K562 (cell line): Measurements from ENCODE around the gene CCDC200.

Experiments
- ARNT ChIP-seq, 2 experiments: fragments of 450-650 bp; IDR thresholded peaks; 2 replicates each; pipeline ENCODE4 v1.6.1; 2016; ENCODE audit warnings: mild to moderate bottlenecking in 1 of 2
- HDAC2 ChIP-seq: fragments of 450-650 bp; IDR thresholded peaks from 2 replicates; pipeline ENCODE4 v1.6.1; 2016; ENCODE audit warnings: mild to moderate bottlenecking
- HEY1 ChIP-seq: fragments of 250-450 bp; sonication (Bioruptor Pico); IDR thresholded peaks from 2 replicates; pipeline ENCODE4 v1.5.0; 2020; ENCODE audit warnings: mild to moderate bottlenecking, moderate library complexity, borderline replicate concordance
- JUND ChIP-seq, 2 experiments: IDR thresholded peaks; 2 replicates in 1 of 2; 3 replicates in 1 of 2; pipeline ENCODE4 v1.6.1; 2011; ENCODE audit warnings: borderline replicate concordance in 2 of 2, low read depth in 2 of 2, low read length in 2 of 2, improper control_type of control experiment in 1 of 2, missing biosample characterization in 1 of 2, missing genetic modification characterization in 1 of 2, missing genetic modification reagents in 1 of 2
- NCOA1 ChIP-seq: fragments of 450-650 bp; IDR thresholded peaks from 2 replicates; pipeline ENCODE4 v1.6.1; 2016; ENCODE audit warnings: low read depth
- POLR2H ChIP-seq: IDR thresholded peaks from 2 replicates; pipeline ENCODE4 v1.6.1; 2016; ENCODE audit warnings: missing genetic modification characterization, low read depth, mild to moderate bottlenecking, control low read depth, missing compliant biosample characterization, moderate library complexity
- ZFX ChIP-seq: sonication (generic); formaldehyde crosslinking; IDR thresholded peaks from 2 replicates; pipeline ENCODE4 v1.8.0; 2022; ENCODE audit warnings: mild to moderate bottlenecking, missing genetic modification reagents, moderate library complexity
- ZNF282 ChIP-seq: sonication (generic); formaldehyde crosslinking; IDR thresholded peaks from 2 replicates; pipeline ENCODE4 v1.8.1; 2023; ENCODE audit warnings: missing genetic modification reagents
- TF ChIP-seq, protein P1 (sequence below), 3 experiments: IDR thresholded peaks in 2 of 3; conservative IDR thresholded peaks in 1 of 3; 2 replicates each; pipeline ENCODE4 v1.5.1; 2011 to 2012; ENCODE audit warnings: low read length in 3 of 3, mild to moderate bottlenecking in 3 of 3, control low read depth in 2 of 3, improper control_type of control experiment in 1 of 3, inconsistent platforms in 1 of 3, low read depth in 1 of 3, mixed read lengths in 1 of 3, moderate library complexity in 1 of 3; ENCODE audit not compliant: insufficient read depth in 2 of 3
- TF ChIP-seq, protein P2 (sequence below): sonication (generic); formaldehyde crosslinking; IDR thresholded peaks from 2 replicates; pipeline ENCODE4 v1.8.1; 2023; ENCODE audit warnings: mild to moderate bottlenecking, missing genetic modification reagents
- TF ChIP-seq, protein P3 (sequence below): sonication (generic); formaldehyde crosslinking; IDR thresholded peaks from 2 replicates; pipeline ENCODE4 v1.9.0; 2022; ENCODE audit warnings: mild to moderate bottlenecking, missing genetic modification reagents
- TF ChIP-seq, protein P4 (sequence below): sonication (generic); formaldehyde crosslinking; IDR thresholded peaks from 2 replicates; pipeline ENCODE4 v1.8.0; 2022; ENCODE audit warnings: mild to moderate bottlenecking, low read depth, missing genetic modification reagents

DNA sequence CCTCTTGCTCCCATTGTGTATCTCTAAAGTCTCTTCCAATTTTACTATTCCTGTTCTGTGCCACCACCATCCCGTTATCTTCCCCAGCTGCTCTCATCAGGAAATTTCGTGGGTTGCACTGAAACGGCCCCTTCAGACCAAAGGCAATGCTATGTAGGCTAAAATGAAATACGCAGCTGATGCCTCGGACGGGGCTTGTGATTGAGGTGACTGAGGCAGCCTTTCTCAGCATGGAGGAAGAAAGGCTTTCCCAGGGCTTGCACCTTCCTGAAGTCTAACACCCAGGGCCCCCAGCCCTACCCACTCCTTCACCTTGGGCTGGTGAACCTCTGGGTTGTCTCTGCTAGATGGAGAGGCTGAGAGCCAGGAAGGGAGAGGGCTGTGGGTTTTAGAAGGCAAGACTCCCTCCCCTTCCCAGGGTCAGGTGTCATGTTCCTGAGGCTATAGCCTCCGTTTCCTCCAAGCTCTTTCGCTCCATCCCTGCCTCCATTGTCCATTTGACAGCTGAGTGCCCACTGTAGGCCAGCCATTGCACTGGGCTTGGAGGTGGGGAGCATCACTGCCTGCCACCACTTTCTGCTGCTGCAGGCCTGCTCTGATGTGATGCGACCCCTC lies 7.8 kb downstream of the CCDC200 start:
- TF ChIP-seq HDAC2 (no peak), ARNT (IDR thresholded peaks at IDR 0.05) (no peak), HEY1 (CRISPR knock-in tag) (no peak), ZNF282 (CRISPR knock-in tag) (no peak), NCOA1 (no peak), JUND (IDR thresholded peaks at IDR 0.05; ENCODE audit: borderline replicate concordance, low read depth, low read length) (no peak), JUND (tag; IDR thresholded peaks at IDR 0.05; ENCODE audit: borderline replicate concordance, low read depth, low read length) (no peak), ZFX (no peak), POLR2H (tag) (no peak)
- TF ChIP-seq, protein P1, sequence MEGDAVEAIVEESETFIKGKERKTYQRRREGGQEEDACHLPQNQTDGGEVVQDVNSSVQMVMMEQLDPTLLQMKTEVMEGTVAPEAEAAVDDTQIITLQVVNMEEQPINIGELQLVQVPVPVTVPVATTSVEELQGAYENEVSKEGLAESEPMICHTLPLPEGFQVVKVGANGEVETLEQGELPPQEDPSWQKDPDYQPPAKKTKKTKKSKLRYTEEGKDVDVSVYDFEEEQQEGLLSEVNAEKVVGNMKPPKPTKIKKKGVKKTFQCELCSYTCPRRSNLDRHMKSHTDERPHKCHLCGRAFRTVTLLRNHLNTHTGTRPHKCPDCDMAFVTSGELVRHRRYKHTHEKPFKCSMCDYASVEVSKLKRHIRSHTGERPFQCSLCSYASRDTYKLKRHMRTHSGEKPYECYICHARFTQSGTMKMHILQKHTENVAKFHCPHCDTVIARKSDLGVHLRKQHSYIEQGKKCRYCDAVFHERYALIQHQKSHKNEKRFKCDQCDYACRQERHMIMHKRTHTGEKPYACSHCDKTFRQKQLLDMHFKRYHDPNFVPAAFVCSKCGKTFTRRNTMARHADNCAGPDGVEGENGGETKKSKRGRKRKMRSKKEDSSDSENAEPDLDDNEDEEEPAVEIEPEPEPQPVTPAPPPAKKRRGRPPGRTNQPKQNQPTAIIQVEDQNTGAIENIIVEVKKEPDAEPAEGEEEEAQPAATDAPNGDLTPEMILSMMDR (IDR thresholded peaks at IDR 0.05 in 2 of 3, conservative IDR thresholded peaks at IDR 0.05 in 1 of 3; ENCODE audit: insufficient read depth in 2 of 3, low read depth in 1 of 3, low read length in 3 of 3): no peak
- TF ChIP-seq, protein P2, sequence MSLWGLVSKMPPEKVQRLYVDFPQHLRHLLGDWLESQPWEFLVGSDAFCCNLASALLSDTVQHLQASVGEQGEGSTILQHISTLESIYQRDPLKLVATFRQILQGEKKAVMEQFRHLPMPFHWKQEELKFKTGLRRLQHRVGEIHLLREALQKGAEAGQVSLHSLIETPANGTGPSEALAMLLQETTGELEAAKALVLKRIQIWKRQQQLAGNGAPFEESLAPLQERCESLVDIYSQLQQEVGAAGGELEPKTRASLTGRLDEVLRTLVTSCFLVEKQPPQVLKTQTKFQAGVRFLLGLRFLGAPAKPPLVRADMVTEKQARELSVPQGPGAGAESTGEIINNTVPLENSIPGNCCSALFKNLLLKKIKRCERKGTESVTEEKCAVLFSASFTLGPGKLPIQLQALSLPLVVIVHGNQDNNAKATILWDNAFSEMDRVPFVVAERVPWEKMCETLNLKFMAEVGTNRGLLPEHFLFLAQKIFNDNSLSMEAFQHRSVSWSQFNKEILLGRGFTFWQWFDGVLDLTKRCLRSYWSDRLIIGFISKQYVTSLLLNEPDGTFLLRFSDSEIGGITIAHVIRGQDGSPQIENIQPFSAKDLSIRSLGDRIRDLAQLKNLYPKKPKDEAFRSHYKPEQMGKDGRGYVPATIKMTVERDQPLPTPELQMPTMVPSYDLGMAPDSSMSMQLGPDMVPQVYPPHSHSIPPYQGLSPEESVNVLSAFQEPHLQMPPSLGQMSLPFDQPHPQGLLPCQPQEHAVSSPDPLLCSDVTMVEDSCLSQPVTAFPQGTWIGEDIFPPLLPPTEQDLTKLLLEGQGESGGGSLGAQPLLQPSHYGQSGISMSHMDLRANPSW (CRISPR knock-in tag): no peak
- TF ChIP-seq, protein P3, sequence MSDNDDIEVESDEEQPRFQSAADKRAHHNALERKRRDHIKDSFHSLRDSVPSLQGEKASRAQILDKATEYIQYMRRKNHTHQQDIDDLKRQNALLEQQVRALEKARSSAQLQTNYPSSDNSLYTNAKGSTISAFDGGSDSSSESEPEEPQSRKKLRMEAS: no peak
- TF ChIP-seq, protein P4, sequence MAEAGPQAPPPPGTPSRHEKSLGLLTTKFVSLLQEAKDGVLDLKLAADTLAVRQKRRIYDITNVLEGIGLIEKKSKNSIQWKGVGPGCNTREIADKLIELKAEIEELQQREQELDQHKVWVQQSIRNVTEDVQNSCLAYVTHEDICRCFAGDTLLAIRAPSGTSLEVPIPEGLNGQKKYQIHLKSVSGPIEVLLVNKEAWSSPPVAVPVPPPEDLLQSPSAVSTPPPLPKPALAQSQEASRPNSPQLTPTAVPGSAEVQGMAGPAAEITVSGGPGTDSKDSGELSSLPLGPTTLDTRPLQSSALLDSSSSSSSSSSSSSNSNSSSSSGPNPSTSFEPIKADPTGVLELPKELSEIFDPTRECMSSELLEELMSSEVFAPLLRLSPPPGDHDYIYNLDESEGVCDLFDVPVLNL (CRISPR knock-in tag): no peak
